Panc1 (cell line): ENCODE measurements around the gene TAMALIN.

Source experiments
- CTCF ChIP-seq: fragments of 450-650 bp; IDR thresholded peaks from 2 replicates; pipeline ENCODE4 v1.5.1; 2017; ENCODE audit warnings: mild to moderate bottlenecking
- POLR2AphosphoS5 ChIP-seq: IDR thresholded peaks from 2 replicates; pipeline ENCODE4 v1.6.1; 2012; ENCODE audit warnings: mild to moderate bottlenecking, low read depth, low read length, moderate library complexity

- TF ChIP-seq CTCF = no peak
- no peak for TF ChIP-seq POLR2AphosphoS5
These were observed 33.9 kb upstream of the TAMALIN start for GRCh38 chr12:51972849-51973273.
